Activated naive CD4-positive, alpha-beta T cell (primary cell): ENCODE data around the gene UNC79.
"Not testable (repeated sequence)": the region's sequence is repeated elsewhere in the genome, so short reads cannot be mapped to it uniquely, and the experiment has no call there.

Experiments used
- DNase-seq, 4 experiments: peaks; one replicate each; lab custom pipeline; 2025; lab: John Stamatoyannopoulos, UW

The UNC79 gene

GRCh38 chr14:93430315-93431035 is at the start of gene UNC79:
Gene UNC79 (plus strand): TSS chr14:93430939. CDS start chr14:93431030, 91 bp downstream.
- no peak for DNase-seq

- no peak for DNase-seq
Measured at GRCh38 chr14:93381644-93382043, 49.1 kb upstream of the UNC79 start.

GRCh38 chr14:93384256-93384655 is 46.5 kb upstream of the UNC79 start:
- DNase-seq: not testable (repeated sequence)

GRCh38 chr14:93395231-93395630 is 35.5 kb upstream of the UNC79 start:
- DNase-seq: no peak

- no peak for DNase-seq
Measured at GRCh38 chr14:93396456-93396855, 34.3 kb upstream of the UNC79 start.

GRCh38 chr14:93398491-93398890 is 32.2 kb upstream of the UNC79 start:
- no peak for DNase-seq

- DNase-seq: no peak
Measured at GRCh38 chr14:93402951-93403350, 27.8 kb upstream of the UNC79 start.

GRCh38 chr14:93410021-93410420 is 20.7 kb upstream of the UNC79 start:
- no peak for DNase-seq

- no peak for DNase-seq
Measured at GRCh38 chr14:93410893-93411292, 19.8 kb upstream of the UNC79 start.

GRCh38 chr14:93425136-93425535 is 5.6 kb upstream of the UNC79 start:
- DNase-seq: not testable (repeated sequence)

- DNase-seq: no peak
Measured at GRCh38 chr14:93426750-93427149, 4.0 kb upstream of the UNC79 start.

- no peak for DNase-seq
Measured at GRCh38 chr14:93431036-93431670, 414 bp downstream of the UNC79 start.

GRCh38 chr14:93454224-93454623 is 23.5 kb downstream of the UNC79 start:
- no peak for DNase-seq

- no peak for DNase-seq
Measured at GRCh38 chr14:93456356-93456755, 25.6 kb downstream of the UNC79 start.

GRCh38 chr14:93458234-93458633 is 27.5 kb downstream of the UNC79 start:
- no peak for DNase-seq

GRCh38 chr14:93462479-93462878 is 31.7 kb downstream of the UNC79 start:
- DNase-seq: no peak

- DNase-seq: no peak
Measured at GRCh38 chr14:93464271-93464670, 33.5 kb downstream of the UNC79 start.

GRCh38 chr14:93475471-93475870 is 44.7 kb downstream of the UNC79 start:
- no peak for DNase-seq

- DNase-seq: no peak
Measured at GRCh38 chr14:93476305-93476704, 45.6 kb downstream of the UNC79 start.

- not testable (repeated sequence) for DNase-seq
Measured at GRCh38 chr14:93479074-93479473, 48.3 kb downstream of the UNC79 start.

- DNase-seq: no peak
Measured at GRCh38 chr14:93480867-93481266, 50.1 kb downstream of the UNC79 start.

GRCh38 chr14:93481758-93482157 is 51.0 kb downstream of the UNC79 start:
- no peak for DNase-seq

- DNase-seq: no peak
Measured at GRCh38 chr14:93490001-93490400, 59.3 kb downstream of the UNC79 start.

- no peak for DNase-seq
Measured at GRCh38 chr14:93493054-93493453, 62.3 kb downstream of the UNC79 start.
